COR-L47 (cell line): ENCODE results near the gene CFAP157.

Source experiments
- DNase-seq: peaks from one replicate; lab custom pipeline; 2025; lab: John Stamatoyannopoulos, UW

CFAP157 gene

DNA sequence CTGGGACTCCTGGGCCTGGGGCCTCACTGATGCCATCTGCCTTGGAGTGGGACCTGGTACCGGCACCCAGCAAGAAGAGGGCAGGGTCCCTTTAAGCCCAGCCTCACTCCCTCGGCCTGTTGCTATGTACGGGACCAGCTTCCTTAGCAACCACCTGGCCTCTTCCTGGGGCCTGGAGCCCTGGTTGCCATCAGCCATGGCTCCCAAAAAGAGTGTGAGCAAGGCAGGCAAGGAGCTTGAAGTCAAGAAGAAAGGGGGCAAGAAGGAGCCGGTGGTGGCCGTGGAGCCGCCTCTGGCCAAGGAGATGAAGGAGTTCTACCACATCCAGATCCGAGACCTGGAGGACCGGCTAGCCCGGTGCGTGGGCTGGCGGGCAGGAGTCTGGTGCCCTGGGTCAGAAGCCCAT, at the start of gene CFAP157:
Gene CFAP157, plus strand, starts transcription at position 153 of the 406 bp plus-strand sequence. Its CDS starts 44 bp downstream, at position 197.
- peak; percentile 30 for DNase-seq

- no peak for DNase-seq
Observed at GRCh38 chr9:127658428-127658827, 48.4 kb upstream of the CFAP157 start.

DNA sequence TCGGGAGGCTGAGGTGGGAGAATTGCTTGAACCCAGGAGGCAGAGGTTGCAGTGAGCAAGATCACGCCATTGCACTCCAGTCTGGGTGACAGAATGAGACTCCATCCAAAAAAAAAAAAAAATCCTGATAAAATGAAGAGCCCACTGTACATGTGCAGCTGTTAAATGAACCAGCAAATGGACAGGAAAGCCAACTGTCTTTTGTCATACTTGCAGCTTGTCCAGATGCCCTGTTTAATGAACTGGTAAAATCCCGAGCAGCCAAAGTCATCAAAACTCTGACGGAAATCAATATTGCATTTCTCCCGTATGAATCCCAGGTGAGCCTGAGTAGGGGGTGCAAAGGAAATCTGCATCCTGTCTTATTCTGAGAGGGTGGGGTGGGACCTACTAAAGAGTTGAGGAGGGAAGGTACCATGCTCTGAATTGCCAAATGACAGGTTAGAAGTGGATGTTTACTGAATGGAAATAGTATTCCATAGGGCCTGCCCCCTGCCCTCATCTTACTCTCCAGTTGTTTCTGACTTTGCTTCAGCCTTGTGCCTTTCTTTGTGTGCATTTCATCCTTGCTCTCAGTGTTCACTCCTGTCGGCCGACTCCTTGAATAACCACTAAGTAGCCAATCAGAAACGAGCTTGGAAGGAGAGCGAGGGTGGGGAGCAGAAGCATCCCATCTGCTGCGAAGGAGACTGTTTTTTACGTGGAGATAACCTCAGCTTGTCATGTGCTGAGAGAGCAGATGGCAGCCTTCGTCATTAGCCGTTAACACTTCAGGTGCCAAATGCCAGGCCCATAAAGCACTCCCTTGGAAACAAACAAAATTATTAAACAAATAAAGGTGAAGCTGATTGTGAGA, 45.7 kb upstream of the CFAP157 start:
- peak; percentile 2 for DNase-seq

DNA sequence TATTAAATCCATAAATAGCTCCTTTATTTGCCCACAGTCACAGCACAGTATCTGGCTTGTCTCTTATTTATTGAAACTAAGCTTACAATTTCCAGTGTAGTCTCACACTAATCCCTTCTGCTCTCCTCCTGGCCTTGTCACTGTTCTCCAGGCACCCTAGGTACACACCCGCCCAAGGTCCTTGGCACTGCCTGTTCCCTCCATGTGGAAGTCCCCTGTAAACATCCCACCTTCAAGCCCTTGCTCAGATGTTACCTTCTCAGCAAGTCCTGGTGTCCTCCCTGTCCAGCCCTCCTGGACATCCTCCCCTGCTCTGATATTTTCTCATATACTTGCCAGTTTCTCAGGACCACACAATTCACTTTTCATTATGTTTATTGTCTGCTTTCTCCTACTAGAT, 44.2 kb upstream of the CFAP157 start:
- DNase-seq = no peak

DNA sequence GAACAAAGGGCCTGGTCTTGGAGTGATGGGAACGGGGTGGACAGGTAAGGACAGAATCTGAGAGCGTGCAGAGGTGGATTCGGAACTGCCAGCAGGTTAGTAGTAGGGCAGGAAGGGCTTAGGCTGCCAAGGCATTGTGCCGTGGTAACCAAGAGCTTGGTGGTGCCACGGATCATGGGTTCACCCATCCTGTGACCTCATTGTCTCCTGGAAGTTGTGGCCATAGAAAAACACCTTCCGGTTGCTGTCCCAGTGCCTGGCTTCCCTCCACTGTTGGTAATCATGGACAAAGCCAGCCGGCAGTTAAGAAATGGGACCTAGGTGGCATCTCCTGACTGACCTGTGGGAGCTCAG, 42.5 kb upstream of the CFAP157 start:
- no peak for DNase-seq

DNA sequence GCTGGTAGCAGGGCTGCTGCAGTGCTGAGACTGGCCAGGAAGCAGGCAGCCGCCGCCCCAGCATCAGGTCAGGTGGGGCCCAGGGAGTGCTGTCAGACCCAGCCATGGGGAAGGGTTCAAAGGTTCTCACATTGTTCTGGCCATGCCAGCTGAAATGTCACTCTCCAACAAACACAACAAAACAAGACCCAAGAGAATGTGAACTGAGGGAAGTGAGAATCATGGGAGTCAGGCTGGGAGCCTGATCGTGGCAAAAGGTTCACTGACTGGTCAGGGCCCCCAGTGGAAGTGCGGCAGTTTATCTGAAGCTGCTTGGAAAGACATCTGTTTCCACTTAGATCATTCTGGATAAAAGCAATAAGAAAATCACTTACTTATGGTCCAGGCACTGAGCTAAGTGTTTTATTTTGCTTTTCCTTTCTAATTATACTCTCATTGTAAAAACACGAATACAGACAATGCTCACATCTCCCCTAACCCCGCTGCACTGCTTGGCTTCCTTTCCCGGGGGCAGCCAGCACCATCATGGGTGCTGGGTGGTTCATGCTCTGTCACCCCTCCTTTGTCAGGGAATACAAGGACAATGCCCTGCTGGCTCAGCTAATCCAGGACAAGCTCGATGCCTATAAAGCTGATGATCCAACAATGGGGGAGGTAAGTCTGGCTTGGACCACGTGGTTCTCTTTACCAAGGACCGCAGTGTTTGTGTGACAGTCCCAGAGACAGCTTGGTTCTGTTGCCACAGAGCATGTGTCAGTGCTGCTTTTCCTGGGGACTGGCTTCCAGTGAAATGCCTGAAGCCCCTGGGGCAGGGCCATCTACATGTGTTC, 41.9 kb upstream of the CFAP157 start:
- DNase-seq = no peak

- no peak for DNase-seq
Observed at GRCh38 chr9:127667127-127667844, 39.5 kb upstream of the CFAP157 start.

DNA sequence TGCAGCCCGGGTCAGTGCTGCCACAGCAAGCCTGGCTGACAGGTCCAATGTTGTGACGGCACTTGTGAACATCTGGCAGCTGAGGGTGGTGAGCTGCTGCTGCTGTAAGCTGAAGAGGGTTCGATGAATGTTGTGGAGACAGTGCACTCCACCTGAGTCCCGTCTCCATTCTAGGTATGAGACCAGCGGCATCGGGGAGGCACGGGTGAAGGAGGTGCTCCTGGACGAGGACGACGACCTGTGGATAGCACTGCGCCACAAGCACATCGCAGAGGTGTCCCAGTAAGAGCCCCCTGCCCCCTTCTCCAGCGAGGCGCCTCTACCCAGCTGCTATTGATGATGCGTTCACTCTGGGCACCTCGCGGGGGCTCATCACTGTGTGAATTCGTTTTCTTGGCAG, 38.9 kb upstream of the CFAP157 start:
- DNase-seq = no peak

- no peak for DNase-seq
Observed at GRCh38 chr9:127673234-127673633, 33.6 kb upstream of the CFAP157 start.

GRCh38 chr9:127676638-127677037, 30.1 kb upstream of the CFAP157 start:
- DNase-seq = no peak

DNA sequence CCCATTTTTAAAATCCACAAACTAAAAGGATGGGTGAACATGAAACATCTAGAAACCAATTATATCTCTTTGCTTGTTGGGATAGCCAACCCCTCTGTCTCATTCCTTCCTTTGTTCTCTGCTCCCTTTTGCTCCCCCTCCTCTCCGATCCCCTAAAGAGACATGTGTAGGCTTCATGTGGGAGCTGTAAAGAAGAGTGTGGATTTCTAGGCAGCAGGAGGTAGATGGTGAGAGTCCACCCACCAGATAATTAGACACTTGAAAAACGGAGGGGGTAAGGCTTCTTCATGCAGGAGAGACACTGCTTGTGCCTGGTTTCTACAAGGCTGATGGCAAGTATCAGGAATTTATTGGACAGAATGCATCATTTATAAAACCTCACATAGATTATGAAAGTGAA, 27.3 kb upstream of the CFAP157 start:
- no peak for DNase-seq

DNA sequence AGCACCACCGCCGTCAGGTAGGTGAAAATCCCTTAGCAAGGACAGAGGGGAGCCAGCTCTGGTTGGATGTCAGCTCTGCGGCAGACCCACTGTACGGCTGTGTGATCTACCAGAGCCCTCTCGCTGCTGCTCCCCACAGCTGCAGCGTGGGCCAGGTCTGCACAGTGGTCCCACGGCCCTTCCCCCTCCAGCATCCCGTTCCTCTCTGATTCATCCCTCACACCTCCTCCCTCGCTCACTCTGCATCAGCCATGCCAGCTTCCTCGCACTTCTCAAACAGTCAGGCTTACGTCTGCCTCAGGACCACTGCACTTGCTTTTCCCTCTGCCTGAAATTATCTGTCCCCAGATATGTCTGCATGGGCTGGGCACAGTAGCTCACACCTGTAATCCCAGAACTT, 26.6 kb upstream of the CFAP157 start:
- no peak for DNase-seq

GRCh38 chr9:127680846-127681245, 25.9 kb upstream of the CFAP157 start:
- DNase-seq = no peak

GRCh38 chr9:127682351-127683136, 24.2 kb upstream of the CFAP157 start:
- no peak for DNase-seq

DNA sequence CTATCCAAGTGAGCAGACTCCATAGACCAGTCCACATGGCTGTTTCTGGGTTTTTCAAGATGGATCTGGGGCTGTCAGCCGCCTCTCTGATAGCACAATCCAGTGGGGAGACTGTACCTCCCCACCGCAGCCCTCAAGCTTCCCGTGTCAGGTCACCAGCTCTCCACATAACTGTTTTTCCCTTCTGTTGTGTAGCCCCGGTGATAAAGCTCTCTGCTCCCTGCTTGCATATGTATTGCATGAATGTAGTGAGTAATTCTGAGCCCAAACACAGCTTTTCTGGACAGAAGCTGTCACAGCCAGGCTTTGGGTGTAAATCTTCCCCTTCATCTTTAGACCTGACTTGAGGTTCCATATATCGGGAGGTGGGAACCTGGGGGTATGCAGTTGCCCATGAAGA, 23.1 kb upstream of the CFAP157 start:
- DNase-seq = no peak

- no peak for DNase-seq
Observed at GRCh38 chr9:127684576-127684975, 22.2 kb upstream of the CFAP157 start.

GRCh38 chr9:127686461-127687393, 20.1 kb upstream of the CFAP157 start:
- no peak for DNase-seq

DNA sequence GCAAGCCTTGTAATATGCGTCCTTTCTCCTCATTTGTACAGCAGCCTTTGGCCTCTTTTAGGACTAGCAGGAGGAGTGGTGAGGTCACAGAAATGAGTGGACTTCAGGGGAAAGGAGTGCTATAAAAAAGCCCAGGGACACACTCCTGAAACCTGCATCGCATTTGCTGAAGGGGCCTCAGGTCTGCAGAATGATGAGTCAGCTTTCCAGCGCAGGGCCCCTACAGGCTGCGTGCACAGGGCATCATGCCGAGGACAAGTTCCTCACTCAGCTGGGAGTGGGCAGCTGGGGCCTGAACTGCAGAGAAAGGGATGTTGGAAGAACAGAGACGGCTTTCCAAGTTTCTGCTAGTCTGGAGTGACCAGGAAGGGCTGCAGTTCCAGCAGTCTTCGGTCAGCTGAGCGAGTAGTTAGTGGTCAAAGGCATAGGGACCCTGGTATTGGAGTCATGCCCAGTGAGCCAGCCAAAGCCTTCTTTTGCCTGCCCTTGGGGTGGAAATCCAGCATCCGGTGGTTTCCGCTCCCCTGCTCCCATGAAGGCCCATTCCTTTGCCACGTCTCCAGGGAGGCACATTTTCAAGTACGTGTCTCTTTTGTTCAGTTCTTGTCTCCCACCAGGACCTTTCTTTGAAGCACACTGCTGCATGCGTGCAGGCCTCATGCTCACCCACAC, 17.3 kb upstream of the CFAP157 start:
- no peak for DNase-seq

GRCh38 chr9:127690735-127691134, 16.1 kb upstream of the CFAP157 start:
- no peak for DNase-seq

DNA sequence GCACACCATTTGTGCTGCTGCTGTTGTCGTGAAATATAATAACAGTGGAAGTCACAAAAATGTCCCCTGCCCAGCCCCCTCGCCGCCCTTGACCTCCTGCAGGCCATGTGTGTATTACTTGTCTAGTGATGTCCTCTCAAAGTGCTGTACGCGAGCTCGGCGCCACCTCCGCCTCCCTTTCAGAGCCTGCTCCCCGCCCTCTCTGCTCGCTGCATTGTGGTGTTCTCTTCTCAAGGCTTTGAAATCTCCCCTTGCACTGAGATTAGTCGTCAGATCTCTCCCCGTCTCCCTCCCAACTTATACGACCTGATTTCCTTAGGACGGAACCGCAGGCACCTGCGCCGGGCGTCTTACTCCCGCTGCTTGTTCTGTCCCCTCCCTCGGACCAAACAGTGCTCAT, 14.7 kb upstream of the CFAP157 start:
- no peak for DNase-seq
